HepG2 (cell line): ENCODE measurements around the gene CD164L2. TPM values are rescaled to one million over a fixed set of nuclear protein-coding genes. Genes with fewer than 3 reads are reported as not detected.

ENCODE experiments used
- ARID4A ChIP-seq: sonication (generic); formaldehyde crosslinking; IDR thresholded peaks from 2 replicates; pipeline ENCODE4 v1.5.0; 2020; ENCODE audit warnings: mild to moderate bottlenecking, missing genetic modification reagents, borderline replicate concordance
- DMAP1 ChIP-seq: IDR thresholded peaks from 2 replicates; pipeline ENCODE4 v1.6.1; 2016
- HNF4G ChIP-seq, 2 experiments: sonication (generic) in 1 of 2; formaldehyde crosslinking in 1 of 2; IDR thresholded peaks; 2 replicates each; pipeline versions ENCODE4 v1.4.0 to v1.6.1; 2011 to 2020; ENCODE audit warnings: borderline replicate concordance in 2 of 2, low read depth in 2 of 2, mild to moderate bottlenecking in 2 of 2, low read length in 1 of 2, missing genetic modification reagents in 1 of 2, moderate library complexity in 1 of 2
- IRF9 ChIP-seq: sonication (generic); formaldehyde crosslinking; IDR thresholded peaks from 2 replicates; pipeline ENCODE4 v1.8.0; 2022; ENCODE audit warnings: missing genetic modification reagents, mild to moderate bottlenecking, borderline replicate concordance
- LCORL ChIP-seq, 2 experiments: fragments of 450-650 bp in 1 of 2; sonication (generic) in 1 of 2; formaldehyde crosslinking in 1 of 2; IDR thresholded peaks; 2 replicates each; pipeline versions ENCODE4 v1.5.0 to v1.6.1; 2017 to 2020; ENCODE audit warnings: antibody characterized with exemption in 1 of 2, missing genetic modification reagents in 1 of 2
- MBNL3 ChIP-seq: fragments of 250-450 bp; sonication (Bioruptor Pico); conservative IDR thresholded peaks from 2 replicates; pipeline ENCODE4 v1.8.0; 2022; ENCODE audit warnings: mild to moderate bottlenecking, inconsistent platforms
- RAD51 ChIP-seq: fragments of 450-650 bp; IDR thresholded peaks from 2 replicates; pipeline ENCODE4 v1.6.1; 2016; ENCODE audit warnings: borderline replicate concordance
- RFXAP ChIP-seq: sonication (generic); formaldehyde crosslinking; IDR thresholded peaks from 2 replicates; pipeline ENCODE4 v1.4.0; 2020; ENCODE audit warnings: missing genetic modification reagents, borderline replicate concordance
- SAP130 ChIP-seq: IDR thresholded peaks from 2 replicates; pipeline ENCODE4 v1.6.1; 2016; ENCODE audit warnings: low read depth
- SOX5 ChIP-seq: IDR thresholded peaks from 2 replicates; pipeline ENCODE4 v1.6.1; 2016; ENCODE audit warnings: borderline replicate concordance
- TEAD2 ChIP-seq: sonication (generic); formaldehyde crosslinking; IDR thresholded peaks from 2 replicates; pipeline ENCODE4 v1.9.0; 2021; ENCODE audit warnings: missing genetic modification reagents
- ZNF33B ChIP-seq: sonication (generic); formaldehyde crosslinking; IDR thresholded peaks from 2 replicates; pipeline ENCODE4 v1.5.1; 2020; ENCODE audit warnings: mild to moderate bottlenecking, missing genetic modification reagents
- ZNF496 ChIP-seq: sonication (generic); formaldehyde crosslinking; IDR thresholded peaks from 2 replicates; pipeline ENCODE4 v1.8.1; 2023; ENCODE audit warnings: mild to moderate bottlenecking, moderate library complexity, missing genetic modification reagents; ENCODE audit not compliant: insufficient replicate concordance
- ZSCAN21 ChIP-seq: sonication (generic); formaldehyde crosslinking; IDR thresholded peaks from 2 replicates; pipeline ENCODE4 v1.8.0; 2022; ENCODE audit warnings: mild to moderate bottlenecking, missing genetic modification reagents, moderate library complexity, borderline replicate concordance
- polyA plus RNA-seq, 8 experiments: library from polyadenylated mRNA; depleted of rRNA in 3 of 8; stranded (reverse) in 7 of 8; unstranded in 1 of 8; fragments of >200 nt; fragmentation: Illumina TruSeq in 4 of 8; extraction: Trizol in 4 of 8; gene quantifications; 2 replicates each; pipeline versions ENCODE4 v1.2.1 to v1.2.3, GENCODE V29; 2011 to 2016; ENCODE audit warnings: low read depth in 4 of 8, missing spikeins in 1 of 8, mixed read lengths in 1 of 8; ENCODE audit not compliant: insufficient read depth in 1 of 8
- total RNA-seq, 5 experiments: library from RNA; depleted of rRNA; stranded (reverse); fragments of >200 nt; fragmentation: Illumina TruSeq; extraction: Trizol; gene quantifications; 2 replicates each; pipeline ENCODE4 v1.2.3, GENCODE V29; 2016; ENCODE audit warnings: low read depth in 1 of 5
- TF ChIP-seq, protein P1 (sequence below): sonication (generic); formaldehyde crosslinking; IDR thresholded peaks from 2 replicates; pipeline ENCODE4 v1.4.0; 2020; ENCODE audit warnings: mild to moderate bottlenecking, missing genetic modification reagents, borderline replicate concordance
- TF ChIP-seq, protein P2 (sequence below): sonication (generic); formaldehyde crosslinking; IDR thresholded peaks from 2 replicates; pipeline ENCODE4 v1.4.0; 2020; ENCODE audit warnings: missing genetic modification reagents

Gene CD164L2
- total and polyA plus RNA-seq, 2 of the 13 experiments (the other 11 are each of a cell fraction or from before 2014, with no cell fraction given) = not detected

GRCh38 chr1:27351541-27352107 is 31.5 kb downstream of the CD164L2 start (continued):
- TF ChIP-seq TEAD2 = no peak
- TF ChIP-seq MBNL3 (CRISPR knock-in tag) = no peak
- no peak for TF ChIP-seq DMAP1 (CRISPR knock-in tag)
- no peak for TF ChIP-seq SAP130 (CRISPR knock-in tag)
- TF ChIP-seq, protein P1, sequence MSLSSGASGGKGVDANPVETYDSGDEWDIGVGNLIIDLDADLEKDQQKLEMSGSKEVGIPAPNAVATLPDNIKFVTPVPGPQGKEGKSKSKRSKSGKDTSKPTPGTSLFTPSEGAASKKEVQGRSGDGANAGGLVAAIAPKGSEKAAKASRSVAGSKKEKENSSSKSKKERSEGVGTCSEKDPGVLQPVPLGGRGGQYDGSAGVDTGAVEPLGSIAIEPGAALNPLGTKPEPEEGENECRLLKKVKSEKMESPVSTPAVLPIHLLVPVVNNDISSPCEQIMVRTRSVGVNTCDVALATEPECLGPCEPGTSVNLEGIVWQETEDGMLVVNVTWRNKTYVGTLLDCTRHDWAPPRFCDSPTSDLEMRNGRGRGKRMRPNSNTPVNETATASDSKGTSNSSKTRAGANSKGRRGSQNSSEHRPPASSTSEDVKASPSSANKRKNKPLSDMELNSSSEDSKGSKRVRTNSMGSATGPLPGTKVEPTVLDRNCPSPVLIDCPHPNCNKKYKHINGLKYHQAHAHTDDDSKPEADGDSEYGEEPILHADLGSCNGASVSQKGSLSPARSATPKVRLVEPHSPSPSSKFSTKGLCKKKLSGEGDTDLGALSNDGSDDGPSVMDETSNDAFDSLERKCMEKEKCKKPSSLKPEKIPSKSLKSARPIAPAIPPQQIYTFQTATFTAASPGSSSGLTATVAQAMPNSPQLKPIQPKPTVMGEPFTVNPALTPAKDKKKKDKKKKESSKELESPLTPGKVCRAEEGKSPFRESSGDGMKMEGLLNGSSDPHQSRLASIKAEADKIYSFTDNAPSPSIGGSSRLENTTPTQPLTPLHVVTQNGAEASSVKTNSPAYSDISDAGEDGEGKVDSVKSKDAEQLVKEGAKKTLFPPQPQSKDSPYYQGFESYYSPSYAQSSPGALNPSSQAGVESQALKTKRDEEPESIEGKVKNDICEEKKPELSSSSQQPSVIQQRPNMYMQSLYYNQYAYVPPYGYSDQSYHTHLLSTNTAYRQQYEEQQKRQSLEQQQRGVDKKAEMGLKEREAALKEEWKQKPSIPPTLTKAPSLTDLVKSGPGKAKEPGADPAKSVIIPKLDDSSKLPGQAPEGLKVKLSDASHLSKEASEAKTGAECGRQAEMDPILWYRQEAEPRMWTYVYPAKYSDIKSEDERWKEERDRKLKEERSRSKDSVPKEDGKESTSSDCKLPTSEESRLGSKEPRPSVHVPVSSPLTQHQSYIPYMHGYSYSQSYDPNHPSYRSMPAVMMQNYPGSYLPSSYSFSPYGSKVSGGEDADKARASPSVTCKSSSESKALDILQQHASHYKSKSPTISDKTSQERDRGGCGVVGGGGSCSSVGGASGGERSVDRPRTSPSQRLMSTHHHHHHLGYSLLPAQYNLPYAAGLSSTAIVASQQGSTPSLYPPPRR (CRISPR knock-in tag) = no peak
- TF ChIP-seq ZNF33B = no peak
- TF ChIP-seq HNF4G (IDR thresholded peaks at IDR 0.05; ENCODE audit: borderline replicate concordance, low read depth, low read length) = peak; percentile 37
- no peak for TF ChIP-seq HNF4G (CRISPR knock-in tag; IDR thresholded peaks at IDR 0.05; ENCODE audit: borderline replicate concordance, low read depth)
- TF ChIP-seq ZNF496 (CRISPR knock-in tag) = no peak
- no peak for TF ChIP-seq ARID4A (CRISPR knock-in tag)
- no peak for TF ChIP-seq ZSCAN21 (CRISPR knock-in tag)
- 0 out of 2 replicates have a peak, but pooled peaks have one; percentile 0 for TF ChIP-seq SOX5 (CRISPR knock-in tag)
- TF ChIP-seq RFXAP (CRISPR knock-in tag) = 0 out of 2 replicates have a peak, but pooled peaks have one; percentile 20
- no peak for TF ChIP-seq RAD51
- TF ChIP-seq LCORL (IDR thresholded peaks at IDR 0.05) = no peak
- no peak for TF ChIP-seq LCORL (CRISPR knock-in tag; IDR thresholded peaks at IDR 0.05)
- no peak for TF ChIP-seq IRF9 (CRISPR knock-in tag)
- TF ChIP-seq, protein P2, sequence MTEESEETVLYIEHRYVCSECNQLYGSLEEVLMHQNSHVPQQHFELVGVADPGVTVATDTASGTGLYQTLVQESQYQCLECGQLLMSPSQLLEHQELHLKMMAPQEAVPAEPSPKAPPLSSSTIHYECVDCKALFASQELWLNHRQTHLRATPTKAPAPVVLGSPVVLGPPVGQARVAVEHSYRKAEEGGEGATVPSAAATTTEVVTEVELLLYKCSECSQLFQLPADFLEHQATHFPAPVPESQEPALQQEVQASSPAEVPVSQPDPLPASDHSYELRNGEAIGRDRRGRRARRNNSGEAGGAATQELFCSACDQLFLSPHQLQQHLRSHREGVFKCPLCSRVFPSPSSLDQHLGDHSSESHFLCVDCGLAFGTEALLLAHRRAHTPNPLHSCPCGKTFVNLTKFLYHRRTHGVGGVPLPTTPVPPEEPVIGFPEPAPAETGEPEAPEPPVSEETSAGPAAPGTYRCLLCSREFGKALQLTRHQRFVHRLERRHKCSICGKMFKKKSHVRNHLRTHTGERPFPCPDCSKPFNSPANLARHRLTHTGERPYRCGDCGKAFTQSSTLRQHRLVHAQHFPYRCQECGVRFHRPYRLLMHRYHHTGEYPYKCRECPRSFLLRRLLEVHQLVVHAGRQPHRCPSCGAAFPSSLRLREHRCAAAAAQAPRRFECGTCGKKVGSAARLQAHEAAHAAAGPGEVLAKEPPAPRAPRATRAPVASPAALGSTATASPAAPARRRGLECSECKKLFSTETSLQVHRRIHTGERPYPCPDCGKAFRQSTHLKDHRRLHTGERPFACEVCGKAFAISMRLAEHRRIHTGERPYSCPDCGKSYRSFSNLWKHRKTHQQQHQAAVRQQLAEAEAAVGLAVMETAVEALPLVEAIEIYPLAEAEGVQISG (CRISPR knock-in tag) = no peak
